Right lobe of liver (tissue), 6 donors: ENCODE data around the gene MAP3K5. TPM values are rescaled to one million over a fixed set of nuclear protein-coding genes. Genes with fewer than 3 reads are reported as not detected.
"Not testable (repeated sequence)": the region's sequence is repeated elsewhere in the genome, so short reads cannot be mapped to it uniquely, and the experiment has no call there.

ENCODE experiments used
- ATAC-seq, 4 donors: fragments of 200-7000 bp; cut with Tn5 transposase; one replicate each; pipeline ENCODE4 v1.9.1; 2020; ENCODE audit warnings: mild to moderate bottlenecking in 4 of 4, moderate library complexity in 4 of 4
- DNase-seq, 3 donors: peaks; one replicate each; pipeline ENCODE4 v3.0.0-alpha.2; 2020
- H3K27ac ChIP-seq, 3 donors: fragments of 200-600 bp; one replicate each; pipeline ENCODE4 v1.8.0; 2022
- H3K27me3 ChIP-seq, 2 donors: fragments of 200-600 bp; one replicate each; pipeline ENCODE4 v1.8.0; 2022
- H3K36me3 ChIP-seq, 4 donors: fragments of 200-600 bp; sonication (generic) in 1 of 4; one replicate each; pipeline versions ENCODE4 v1.5.1 to v1.8.0; 2017 to 2022; ENCODE audit warnings: control low read depth in 1 of 4
- H3K4me1 ChIP-seq, 4 donors: fragments of 200-600 bp; sonication (generic) in 1 of 4; one replicate each; pipeline versions ENCODE4 v1.5.1 to v1.8.0; 2017 to 2022; ENCODE audit warnings: control low read depth in 1 of 4
- H3K4me3 ChIP-seq, 3 donors: fragments of 200-600 bp; one replicate each; pipeline ENCODE4 v1.8.0; 2022
- H3K9me3 ChIP-seq, 4 donors: fragments of 200-600 bp; sonication (generic) in 1 of 4; one replicate each; pipeline versions ENCODE4 v1.5.1 to v1.8.0; 2017 to 2022; ENCODE audit warnings: control low read depth in 1 of 4
- CTCF ChIP-seq, 4 donors: fragments of 200-600 bp in 3 of 4; fragments of 450-650 bp in 1 of 4; IDR thresholded peaks; one replicate each; pipeline versions ENCODE4 v1.5.1 to v1.8.0; 2016 to 2022; ENCODE audit warnings: antibody characterized with exemption in 4 of 4, mild to moderate bottlenecking in 2 of 4
- POLR2A ChIP-seq: fragments of 450-650 bp; IDR thresholded peaks from one replicate; pipeline ENCODE4 v1.6.1; 2017; ENCODE audit warnings: antibody characterized with exemption, mild to moderate bottlenecking
- WGBS: methylation state at CpG from one replicate; pipeline ENCODE4 v1.1.6; 2018; ENCODE audit warnings: low coverage, low lambda C conversion rate; ENCODE audit not compliant: insufficient coverage; ENCODE audit errors: missing lambda C conversion rate; 5-methylcytosine and 5-hydroxymethylcytosine counted together
- intact Hi-C, 2 donors: fragments of 100-400 bp; cut with DNase I; formaldehyde crosslinking; loops; one replicate each; pipeline versions ENCODE4 v1.11.2 to v1.14.1; 2022
- total RNA-seq, 6 experiments: library from RNA; depleted of rRNA in 2 of 6; stranded (reverse); fragments of >200 nt in 2 of 6; fragmentation: NEBNext Ultra II Directional in 3 of 6; extraction: Animal tissue kit (Norgen Biotek cat#: 25700) in 3 of 6; gene quantifications; one replicate each; pipeline versions ENCODE4 v1.1.0 to v1.2.4, GENCODE V29; 2016 to 2023
- donor health status: DM: no; HTN: yes; CAD: no.
- donor health status: DM: no; HTN: no; CAD: no.
- donor health status: DM: no; HTN: no; CAD: no.
- donor health status: DM: no; HTN: yes; CAD: no.
- donor health status: DM: no; HTN: yes; CAD: no.

Gene MAP3K5
- total RNA-seq, 6 experiments from 2014 or later, result 5.0 to 10.4 (median 6.9) TPM

- TF ChIP-seq POLR2A (no peak), CTCF (IDR thresholded peaks at IDR 0.05) (no peak)
- ATAC-seq (peak; percentile 45 to 67 (median 57)), DNase-seq (no peak)
These were observed 74.6 kb downstream of the MAP3K5 start for GRCh38 chr6:136717716-136717990.

DNA sequence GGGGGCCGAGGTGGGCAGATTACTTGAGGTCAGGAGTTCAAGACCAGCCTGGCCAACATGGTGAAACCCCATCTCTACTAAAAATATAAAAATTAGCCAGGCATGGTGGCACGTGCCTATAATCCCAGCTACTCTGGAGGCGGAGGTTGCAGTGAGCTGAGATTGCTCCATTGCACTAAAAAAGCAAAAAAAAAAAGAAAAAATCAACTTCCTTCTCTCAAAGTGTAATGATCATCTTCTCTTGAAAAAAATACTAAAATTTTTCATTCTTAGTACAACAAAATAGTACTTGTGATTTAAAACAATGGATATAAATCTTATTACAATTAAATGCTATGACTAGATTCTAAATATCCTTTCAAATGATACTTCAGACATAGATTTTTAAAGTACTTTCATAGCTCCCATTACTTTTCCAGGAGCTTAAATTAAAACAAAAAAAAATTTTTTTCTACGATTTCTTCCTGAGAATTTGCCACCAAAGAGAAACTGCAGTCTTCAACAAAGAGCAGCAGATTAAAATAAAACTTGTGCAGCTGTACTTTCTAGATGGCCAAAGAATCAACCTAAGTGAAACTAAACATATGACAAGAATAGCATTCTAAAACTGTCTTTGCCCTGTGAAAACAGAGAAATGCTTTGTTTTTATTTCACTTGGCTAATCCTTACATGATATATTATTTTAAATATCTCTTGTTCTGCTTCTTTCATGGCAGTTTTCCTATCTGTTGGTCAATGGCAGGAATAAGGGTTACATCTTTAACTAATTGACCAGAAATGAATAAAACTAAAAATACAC lies 75.2 kb downstream of the MAP3K5 start:
- ATAC-seq (peak in 1 of 4 donors; percentile 37), DNase-seq (no peak)
- Histone ChIP-seq H3K4me3 (no peak overlapping the region), H3K9me3 (no peaks in the 10 kb centered on the region), H3K27ac (no peak overlapping the region), H3K36me3 (no peaks in the 10 kb centered on the region), H3K4me1 (no peaks in the 10 kb centered on the region), H3K27me3 (no peaks in the 10 kb centered on the region)
- intact Hi-C loops, result no loop called here
- TF ChIP-seq POLR2A (no peak), CTCF (IDR thresholded peaks at IDR 0.05) (no peak)
- WGBS, result 49% methylated on average over 4 of the region's 4 CpGs

More at GRCh38 chr6:136717716-136717990, 74.6 kb downstream of the MAP3K5 start:
- Histone ChIP-seq H3K36me3 (no peaks in the 10 kb centered on the region), H3K4me1 (no peaks in the 10 kb centered on the region), H3K9me3 (no peaks in the 10 kb centered on the region), H3K27me3 (no peaks in the 10 kb centered on the region), H3K27ac (no peak overlapping the region), H3K4me3 (no peak overlapping the region)
- intact Hi-C loops, result no loop called here
- WGBS, result 46% methylated on average over 1 of the region's 1 CpG

GRCh38 chr6:136712642-136713041 lies 79.6 kb downstream of the MAP3K5 start:
- H3K4me3 ChIP-seq, H3K27me3 ChIP-seq, H3K36me3 ChIP-seq, DNase-seq, ATAC-seq, H3K4me1 ChIP-seq, intact Hi-C loops, H3K9me3 ChIP-seq, H3K27ac ChIP-seq: not testable (repeated sequence)
- WGBS, result 61% methylated on average over 2 of the region's 4 CpGs

- 100% methylated on average over 2 of the region's 2 CpGs for WGBS
- ATAC-seq (no peak), DNase-seq (no peak)
- Histone ChIP-seq H3K27me3 (no peaks in the 10 kb centered on the region), H3K36me3 (no peaks in the 10 kb centered on the region), H3K27ac (no peak overlapping the region), H3K4me3 (no peak overlapping the region), H3K9me3 (no peaks in the 10 kb centered on the region), H3K4me1 (no peaks in the 10 kb centered on the region)
- intact Hi-C loops, result no loop called here
- no peak for TF ChIP-seq CTCF (IDR thresholded peaks at IDR 0.05)
- TF ChIP-seq POLR2A, result no peak
These were observed 80.6 kb downstream of the MAP3K5 start for GRCh38 chr6:136711644-136712043.

DNA sequence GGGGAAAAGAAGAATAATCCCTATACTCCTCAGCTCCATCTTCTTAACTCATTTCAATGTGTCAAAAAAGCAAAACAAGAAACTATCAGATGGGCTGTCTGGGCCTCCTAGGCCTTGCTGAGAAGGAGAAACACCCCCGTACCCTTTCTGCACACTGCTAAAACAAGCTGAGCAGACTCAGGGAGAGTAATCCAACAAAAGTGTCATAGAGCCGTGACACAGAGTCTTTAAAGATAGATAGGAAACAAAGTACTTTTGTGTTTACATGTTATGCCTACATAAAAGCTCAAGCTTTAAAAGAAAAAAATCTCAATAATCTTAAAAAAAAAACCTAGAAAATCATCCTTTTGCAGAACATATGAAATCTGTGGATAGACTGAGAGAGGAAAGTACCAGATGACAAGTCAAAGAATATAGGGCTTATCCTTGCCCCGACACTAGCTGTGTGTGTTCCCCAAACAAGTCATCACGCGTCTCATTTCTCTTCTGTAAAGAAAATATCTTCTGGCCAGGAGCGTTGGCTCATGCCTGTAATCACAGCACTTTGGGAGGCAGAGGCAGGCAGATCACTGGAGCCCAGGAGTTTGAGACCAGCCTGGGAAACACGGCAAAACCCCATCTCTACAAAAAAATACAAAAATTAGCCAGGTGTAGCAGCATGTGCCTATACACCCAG lies 81.3 kb downstream of the MAP3K5 start:
- Histone ChIP-seq H3K36me3 (no peaks in the 10 kb centered on the region), H3K4me3 (no peak overlapping the region), H3K4me1 (no peaks in the 10 kb centered on the region), H3K27ac (no peak overlapping the region), H3K9me3 (no peaks in the 10 kb centered on the region), H3K27me3 (no peaks in the 10 kb centered on the region)
- WGBS, result 88% methylated on average over 6 of the region's 7 CpGs
- no peak for ATAC-seq
- TF ChIP-seq POLR2A (no peak), CTCF (IDR thresholded peaks at IDR 0.05) (no peak)
- intact Hi-C loops, result no loop called here
- DNase-seq, result no peak
